IMR-90 (cell line): ENCODE measurements around the gene MTUS2.

Source experiments
- BHLHE40 ChIP-seq: fragments of 150-350 bp; IDR thresholded peaks from 2 replicates; pipeline ENCODE4 v1.6.1; 2016; ENCODE audit warnings: mild to moderate bottlenecking, low read depth, low read length
- CEBPB ChIP-seq: IDR thresholded peaks from 2 replicates; pipeline ENCODE4 v1.6.1; 2012; ENCODE audit warnings: low read depth, low read length, improper control_type of control experiment
- CHD1 ChIP-seq: IDR thresholded peaks from 2 replicates; pipeline ENCODE4 v1.6.1; 2012; ENCODE audit warnings: low read depth, low read length, improper control_type of control experiment
- CTCF ChIP-seq: conservative IDR thresholded peaks from 2 replicates; pipeline ENCODE4 v1.5.1; 2012; ENCODE audit warnings: mild to moderate bottlenecking, low read depth, low read length, improper control_type of control experiment
- ELK1 ChIP-seq: fragments of 150-350 bp; IDR thresholded peaks from 2 replicates; pipeline ENCODE4 v1.6.1; 2016; ENCODE audit warnings: low read depth, mild to moderate bottlenecking, low read length, moderate library complexity, borderline replicate concordance
- MAFK ChIP-seq: IDR thresholded peaks from 2 replicates; pipeline ENCODE4 v1.6.1; 2012; ENCODE audit warnings: low read depth, low read length, improper control_type of control experiment
- MXI1 ChIP-seq: IDR thresholded peaks from 2 replicates; pipeline ENCODE4 v1.6.1; 2012; ENCODE audit warnings: low read depth, mild to moderate bottlenecking, low read length, moderate library complexity, borderline replicate concordance
- POLR2A ChIP-seq: IDR thresholded peaks from 2 replicates; pipeline ENCODE4 v1.6.1; 2012; ENCODE audit warnings: mild to moderate bottlenecking, low read depth, low read length
- RAD21 ChIP-seq: IDR thresholded peaks from 2 replicates; pipeline ENCODE4 v1.6.1; 2012; ENCODE audit warnings: low read length, improper control_type of control experiment
- USF2 ChIP-seq: fragments of 150-350 bp; IDR thresholded peaks from 2 replicates; pipeline ENCODE4 v1.6.1; 2017; ENCODE audit warnings: mild to moderate bottlenecking, antibody characterized with exemption, low read length, low read depth

GRCh38 chr13:28822801-28823200 is 2.7 kb downstream of the MTUS2 start:
- no peak for TF ChIP-seq CTCF
- no peak for TF ChIP-seq MXI1
- no peak for TF ChIP-seq CEBPB
- no peak for TF ChIP-seq POLR2A
- no peak for TF ChIP-seq ELK1
- no peak for TF ChIP-seq USF2
- TF ChIP-seq BHLHE40, result no peak
- no peak for TF ChIP-seq RAD21
- TF ChIP-seq MAFK, result no peak
- TF ChIP-seq CHD1, result no peak
